Brain microvascular endothelial cell (primary cell): ENCODE data around the gene TRIML2.

Experiments
- DNase-seq: peaks from one replicate; pipeline ENCODE4 v3.0.0-alpha.2; 2020
- H3K27ac ChIP-seq: fragments of 250-450 bp; sonication (Bioruptor Pico); 2 replicates; pipeline ENCODE4 v1.5.1; 2020; ENCODE audit warnings: mild to moderate bottlenecking, moderate library complexity
- H3K27me3 ChIP-seq: fragments of 250-450 bp; sonication (Bioruptor Pico); replicated peaks from 2 replicates; pipeline ENCODE4 v1.5.1; 2020; ENCODE audit warnings: mild to moderate bottlenecking
- H3K36me3 ChIP-seq: fragments of 250-450 bp; sonication (Bioruptor Pico); replicated peaks from 2 replicates; pipeline ENCODE4 v1.5.1; 2020; ENCODE audit warnings: mild to moderate bottlenecking
- H3K4me3 ChIP-seq: 2 replicates; pipeline ENCODE4 v1.5.1; 2011; ENCODE audit warnings: low read depth, mild to moderate bottlenecking, control low read depth, low read length, moderate library complexity
- CTCF ChIP-seq: IDR thresholded peaks from 2 replicates; pipeline ENCODE4 v1.5.1; 2011; ENCODE audit warnings: low read depth, mild to moderate bottlenecking, moderate library complexity, low read length, control low read depth, inconsistent platforms; ENCODE audit errors: missing control alignments
- in situ Hi-C: cut with HindIII; loops from 2 replicates; pipeline ENCODE4 v1.10.0; 2017; ENCODE audit warnings: low sequenced_read_pairs, low pct_ligation_motif_present

TRIML2 gene

GRCh38 chr4:188041721-188042120 lies 67.7 kb downstream of the TRIML2 start:
- in situ Hi-C loops: no loop called here
- no peaks in the 10 kb centered on the region for H3K27me3 ChIP-seq
- no peak overlapping the region for H3K4me3 ChIP-seq
- no peaks in the 10 kb centered on the region for H3K36me3 ChIP-seq
- no peak for DNase-seq
- no peak overlapping the region for H3K27ac ChIP-seq
- TF ChIP-seq CTCF: no peak
